GM12873 (cell line): Measurements from ENCODE around the gene ERFE.

Experiments used
- TF ChIP-seq, protein P1 (sequence below): IDR thresholded peaks from 2 replicates; pipeline ENCODE4 v1.5.1; 2012; ENCODE audit warnings: low read depth, mild to moderate bottlenecking, moderate library complexity, low read length, control low read depth; ENCODE audit not compliant: insufficient read depth; ENCODE audit errors: missing control alignments

ERFE gene

DNA sequence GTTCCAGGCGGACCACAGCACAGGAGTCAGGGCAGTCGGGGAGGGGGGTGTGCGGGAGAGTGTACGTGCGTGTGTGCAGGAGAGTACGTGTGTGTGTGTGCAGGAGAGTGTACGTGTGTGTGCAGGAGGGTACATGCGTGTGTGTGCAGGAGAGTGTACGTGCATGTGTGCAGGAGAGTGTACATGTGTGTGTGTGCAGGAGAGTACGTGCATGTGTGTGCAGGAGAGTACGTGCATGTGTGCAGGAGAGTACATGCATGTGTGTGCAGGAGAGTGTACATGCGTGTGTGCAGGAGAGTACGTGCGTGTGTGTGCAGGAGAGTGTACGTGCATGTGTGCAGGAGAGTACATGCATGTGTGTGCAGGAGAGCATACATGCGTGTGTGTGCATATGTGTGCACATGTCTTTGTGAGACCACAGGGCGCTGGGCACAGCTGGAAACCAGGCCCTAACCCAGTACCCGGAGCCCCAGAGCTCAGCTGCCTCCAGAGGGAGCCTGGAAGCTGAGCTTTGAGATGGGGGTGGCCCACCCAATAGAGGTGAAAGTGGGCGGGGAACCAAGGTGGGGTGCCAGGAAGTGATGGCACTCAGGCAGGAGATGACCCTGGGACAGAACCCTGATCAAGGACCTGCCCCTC is 34.2 kb upstream of the ERFE start:
- TF ChIP-seq, protein P1, sequence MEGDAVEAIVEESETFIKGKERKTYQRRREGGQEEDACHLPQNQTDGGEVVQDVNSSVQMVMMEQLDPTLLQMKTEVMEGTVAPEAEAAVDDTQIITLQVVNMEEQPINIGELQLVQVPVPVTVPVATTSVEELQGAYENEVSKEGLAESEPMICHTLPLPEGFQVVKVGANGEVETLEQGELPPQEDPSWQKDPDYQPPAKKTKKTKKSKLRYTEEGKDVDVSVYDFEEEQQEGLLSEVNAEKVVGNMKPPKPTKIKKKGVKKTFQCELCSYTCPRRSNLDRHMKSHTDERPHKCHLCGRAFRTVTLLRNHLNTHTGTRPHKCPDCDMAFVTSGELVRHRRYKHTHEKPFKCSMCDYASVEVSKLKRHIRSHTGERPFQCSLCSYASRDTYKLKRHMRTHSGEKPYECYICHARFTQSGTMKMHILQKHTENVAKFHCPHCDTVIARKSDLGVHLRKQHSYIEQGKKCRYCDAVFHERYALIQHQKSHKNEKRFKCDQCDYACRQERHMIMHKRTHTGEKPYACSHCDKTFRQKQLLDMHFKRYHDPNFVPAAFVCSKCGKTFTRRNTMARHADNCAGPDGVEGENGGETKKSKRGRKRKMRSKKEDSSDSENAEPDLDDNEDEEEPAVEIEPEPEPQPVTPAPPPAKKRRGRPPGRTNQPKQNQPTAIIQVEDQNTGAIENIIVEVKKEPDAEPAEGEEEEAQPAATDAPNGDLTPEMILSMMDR: no peak

DNA sequence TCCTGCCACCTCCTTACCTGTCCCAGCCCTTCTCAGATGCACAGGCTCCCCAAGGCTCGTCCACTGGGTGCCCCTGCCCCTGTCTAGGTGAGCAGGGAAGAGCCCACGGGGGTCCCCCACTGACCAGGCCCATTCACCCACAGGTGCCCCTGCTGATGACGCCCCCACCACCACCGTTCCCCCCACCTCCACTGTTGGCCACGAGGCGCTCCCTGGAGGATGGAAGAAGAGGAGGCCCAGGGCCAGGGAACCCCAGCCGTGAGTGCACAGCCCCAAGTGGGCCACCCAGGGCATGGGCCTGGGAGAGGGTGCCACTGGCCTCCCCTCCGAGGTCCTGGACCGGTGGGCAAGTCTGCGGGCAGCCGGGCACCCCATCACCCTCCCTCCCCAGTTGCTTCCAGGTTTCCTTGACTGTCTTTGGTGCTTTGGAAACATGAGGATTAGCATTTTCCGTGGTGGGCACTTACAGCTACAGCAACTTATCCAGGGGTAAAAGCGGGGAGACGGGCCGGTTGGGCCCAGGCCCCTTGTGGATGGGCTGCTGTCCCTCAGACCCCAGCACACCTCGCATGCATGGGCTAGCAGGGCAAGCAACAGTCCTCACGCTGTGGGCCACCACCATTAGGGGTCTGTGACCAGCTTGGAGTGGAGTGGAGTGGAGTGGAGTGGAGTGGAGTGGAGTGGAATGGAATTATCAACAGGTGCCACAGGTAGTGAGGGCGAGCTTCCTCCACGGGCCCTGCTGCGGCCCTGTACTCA is 33.5 kb upstream of the ERFE start:
- TF ChIP-seq, protein P1: no peak

DNA sequence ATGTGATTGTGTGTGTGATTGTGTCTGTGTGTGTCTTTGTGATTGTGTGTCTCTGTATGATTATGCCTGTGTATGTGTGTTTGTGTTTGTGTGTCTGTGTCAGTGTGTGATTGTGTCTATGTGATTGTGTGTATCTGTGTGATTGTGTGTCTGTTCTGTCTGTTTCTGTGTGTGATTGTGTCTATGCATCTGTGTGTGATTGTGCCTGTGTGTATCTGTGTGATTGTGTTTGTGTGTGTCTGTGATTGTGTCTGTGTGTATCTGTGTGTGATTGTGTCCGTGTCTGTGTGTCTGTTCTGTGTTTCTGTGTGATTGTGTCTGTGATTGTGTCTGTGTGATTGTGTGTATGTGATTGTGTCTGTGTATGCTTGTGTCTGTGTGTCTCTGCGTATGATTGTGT is 32.4 kb upstream of the ERFE start:
- TF ChIP-seq, protein P1: no peak

DNA sequence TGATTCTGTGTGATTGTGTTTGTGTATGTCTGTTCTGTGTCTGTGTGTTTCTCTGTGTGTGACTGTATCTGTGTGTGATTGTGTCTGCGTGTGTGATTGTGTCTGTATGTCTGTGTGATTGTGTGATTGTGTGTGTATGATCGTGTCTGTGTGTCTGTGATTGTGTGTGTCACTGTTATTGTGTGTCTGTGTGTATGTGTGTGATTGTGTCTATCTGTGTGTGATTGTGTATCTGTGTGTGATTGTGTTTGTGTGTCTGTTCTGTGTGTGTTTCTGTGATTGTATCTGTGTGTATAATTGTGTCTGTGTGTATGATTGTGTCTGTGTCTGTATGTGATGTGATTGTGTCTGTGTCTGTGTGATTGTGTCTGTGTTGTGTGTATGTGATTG is 32.0 kb upstream of the ERFE start:
- TF ChIP-seq, protein P1: no peak

DNA sequence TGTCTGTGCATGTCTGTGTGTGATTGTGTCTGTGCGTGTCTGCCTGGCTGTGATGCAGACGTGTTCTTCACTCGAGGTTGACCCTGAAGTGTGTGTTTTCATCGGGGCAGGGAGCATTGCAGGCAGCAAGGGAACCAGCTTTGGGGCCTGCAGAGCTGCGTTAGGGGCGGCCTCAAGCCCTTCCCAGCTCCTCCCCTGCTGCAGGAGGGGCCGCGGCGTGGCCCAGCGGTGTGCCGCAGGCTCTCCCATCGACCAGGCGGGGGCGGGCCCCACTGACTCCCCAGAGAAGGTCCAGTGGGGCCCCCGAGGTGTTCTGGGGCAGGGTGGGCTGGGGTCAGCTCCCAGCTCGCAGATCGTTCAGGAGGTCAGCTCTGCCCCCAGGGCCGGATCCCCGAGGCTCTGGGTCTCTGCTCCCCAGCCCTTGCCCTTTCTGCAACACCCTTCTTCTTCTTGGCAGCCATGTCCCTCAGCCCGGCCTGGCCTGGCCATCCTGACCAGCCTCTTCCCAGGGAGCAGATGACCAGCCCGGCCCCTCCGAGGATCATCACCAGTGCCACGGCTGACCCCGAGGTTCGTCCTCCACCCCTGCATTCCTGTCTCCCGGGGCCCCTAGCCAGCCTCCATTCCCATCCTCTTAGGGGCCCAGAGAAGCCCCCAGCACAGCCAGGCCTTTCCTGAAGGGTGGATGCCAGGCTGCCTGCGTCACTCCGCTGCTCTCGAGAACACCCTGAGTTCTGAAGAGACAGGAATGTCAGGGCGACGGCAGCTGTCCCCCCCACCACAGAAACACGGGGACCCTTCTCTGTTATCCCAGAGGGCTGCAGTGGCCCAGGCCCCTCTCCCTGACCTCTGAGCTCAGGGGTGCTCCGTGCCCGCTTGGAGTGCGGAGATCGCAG is 31.4 kb upstream of the ERFE start:
- TF ChIP-seq, protein P1: no peak

DNA sequence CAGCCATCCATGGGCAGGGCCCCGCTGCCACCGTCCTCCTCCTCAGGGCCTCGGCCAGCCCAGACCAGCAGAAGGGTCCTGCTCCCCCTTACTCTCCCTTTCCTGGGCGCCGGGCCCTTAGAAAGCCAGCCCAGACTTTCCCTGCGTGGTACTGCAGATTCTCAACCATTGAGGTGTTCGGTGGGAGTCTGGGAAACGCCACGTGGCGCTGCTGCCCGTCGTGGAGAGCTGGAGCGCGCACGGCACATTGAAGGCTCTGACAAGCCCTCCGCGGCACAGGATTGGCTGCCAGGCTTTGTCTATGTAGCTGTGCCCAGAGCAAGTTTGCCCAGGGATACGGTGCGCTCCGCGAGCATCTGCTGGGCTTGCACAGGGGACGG is 30.7 kb upstream of the ERFE start:
- TF ChIP-seq, protein P1: no peak

DNA sequence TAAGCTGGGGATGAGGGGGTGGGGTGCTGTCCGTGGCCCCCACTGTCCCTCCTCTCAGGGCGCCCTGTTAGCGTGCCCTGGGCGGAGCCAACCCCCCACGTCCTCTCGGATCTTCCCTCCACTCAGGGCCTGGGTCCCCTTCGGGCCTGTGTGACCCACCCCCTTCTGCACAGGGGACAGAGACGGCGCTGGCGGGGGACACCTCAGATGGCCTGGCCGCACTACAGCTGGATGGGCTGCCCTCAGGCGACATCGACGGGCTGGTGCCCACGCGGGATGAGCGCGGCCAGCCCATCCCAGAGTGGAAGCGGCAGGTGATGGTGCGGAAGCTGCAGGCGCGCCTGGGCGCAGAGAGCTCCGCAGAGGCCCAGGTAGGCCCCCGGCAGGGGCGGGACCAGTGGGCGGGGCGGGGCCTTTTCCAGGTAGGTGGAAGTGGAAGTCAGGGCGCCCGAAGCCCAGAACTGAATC is 30.2 kb upstream of the ERFE start:
- TF ChIP-seq, protein P1: no peak
